22Rv1 (cell line): ENCODE results near the gene TXNRD3.
"Not testable (repeated sequence)": the region's sequence is repeated elsewhere in the genome, so short reads cannot be mapped to it uniquely, and the experiment has no call there.

ENCODE experiments used
- H3K27ac ChIP-seq: fragments of 450-650 bp; 2 replicates; pipeline ENCODE4 v1.5.1; 2017
- ZFX ChIP-seq: fragments of 450-650 bp; IDR thresholded peaks from 2 replicates; pipeline ENCODE4 v1.6.1; 2017; ENCODE audit warnings: antibody characterized with exemption, borderline replicate concordance
- TF ChIP-seq, protein P1 (sequence below): fragments of 450-650 bp; IDR thresholded peaks from 2 replicates; pipeline ENCODE4 v1.5.1; 2017; ENCODE audit warnings: mild to moderate bottlenecking

Gene TXNRD3

DNA sequence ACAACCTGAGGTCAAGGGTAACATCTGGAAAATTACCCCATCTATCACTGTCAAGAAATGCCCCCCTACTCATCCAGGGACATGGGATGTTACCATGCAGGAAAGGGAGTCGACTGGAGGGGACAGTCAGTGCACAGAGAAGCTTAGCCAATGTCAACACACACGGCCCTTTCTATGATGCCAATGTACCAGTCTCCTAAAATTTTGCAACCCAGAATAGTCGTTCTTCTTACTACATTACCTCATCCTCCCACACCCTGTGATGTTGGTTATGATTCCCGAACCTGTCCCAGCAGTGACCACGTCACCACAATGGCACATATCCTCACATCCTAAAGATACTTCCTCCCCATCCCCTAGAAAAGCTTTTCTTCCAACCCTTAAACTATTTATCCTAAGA lies 20.1 kb downstream of the TXNRD3 start:
- H3K27ac ChIP-seq = no peak overlapping the region
- TF ChIP-seq, protein P1, sequence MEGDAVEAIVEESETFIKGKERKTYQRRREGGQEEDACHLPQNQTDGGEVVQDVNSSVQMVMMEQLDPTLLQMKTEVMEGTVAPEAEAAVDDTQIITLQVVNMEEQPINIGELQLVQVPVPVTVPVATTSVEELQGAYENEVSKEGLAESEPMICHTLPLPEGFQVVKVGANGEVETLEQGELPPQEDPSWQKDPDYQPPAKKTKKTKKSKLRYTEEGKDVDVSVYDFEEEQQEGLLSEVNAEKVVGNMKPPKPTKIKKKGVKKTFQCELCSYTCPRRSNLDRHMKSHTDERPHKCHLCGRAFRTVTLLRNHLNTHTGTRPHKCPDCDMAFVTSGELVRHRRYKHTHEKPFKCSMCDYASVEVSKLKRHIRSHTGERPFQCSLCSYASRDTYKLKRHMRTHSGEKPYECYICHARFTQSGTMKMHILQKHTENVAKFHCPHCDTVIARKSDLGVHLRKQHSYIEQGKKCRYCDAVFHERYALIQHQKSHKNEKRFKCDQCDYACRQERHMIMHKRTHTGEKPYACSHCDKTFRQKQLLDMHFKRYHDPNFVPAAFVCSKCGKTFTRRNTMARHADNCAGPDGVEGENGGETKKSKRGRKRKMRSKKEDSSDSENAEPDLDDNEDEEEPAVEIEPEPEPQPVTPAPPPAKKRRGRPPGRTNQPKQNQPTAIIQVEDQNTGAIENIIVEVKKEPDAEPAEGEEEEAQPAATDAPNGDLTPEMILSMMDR = no peak
- TF ChIP-seq ZFX = no peak

DNA sequence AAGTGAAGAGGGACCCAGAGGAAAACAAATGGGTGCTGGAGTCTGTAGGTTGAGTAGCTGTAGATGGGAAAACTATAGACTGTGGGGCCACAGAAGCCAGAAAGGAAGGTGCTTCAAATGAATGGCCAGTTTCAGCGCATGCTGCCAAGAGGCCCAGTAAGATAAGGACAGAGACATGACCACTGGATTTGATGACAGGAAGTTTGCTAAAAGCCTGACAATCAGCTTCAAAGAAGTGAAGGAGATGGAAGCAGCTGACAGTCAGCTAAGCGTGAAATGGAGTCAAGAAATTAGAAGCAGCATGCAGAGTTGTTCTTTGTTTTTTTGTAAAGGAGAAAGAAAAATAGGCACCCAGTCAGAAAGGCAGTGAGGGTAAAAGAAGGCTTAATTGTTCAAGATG lies 24.9 kb downstream of the TXNRD3 start:
- TF ChIP-seq, protein P1 = no peak

DNA sequence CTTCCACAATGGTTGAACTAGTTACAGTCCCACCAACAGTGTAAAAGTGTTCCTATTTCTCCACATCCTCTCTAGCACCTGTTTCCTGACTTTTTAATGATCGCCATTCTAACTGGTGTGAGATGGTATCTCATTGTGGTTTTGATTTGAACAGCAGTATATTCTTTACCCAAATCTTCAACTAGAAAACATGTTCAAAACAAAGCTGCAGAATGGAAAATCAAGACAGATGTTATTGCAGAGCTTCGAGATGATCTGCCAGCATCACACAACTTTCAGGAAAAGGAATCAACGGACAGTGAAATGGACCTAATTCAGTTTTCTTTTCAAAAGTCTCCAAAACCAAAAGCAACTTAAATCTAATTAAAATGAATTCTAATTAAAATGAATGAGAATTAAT lies 29.2 kb downstream of the TXNRD3 start:
- H3K27ac ChIP-seq = not testable (repeated sequence)

More for the DNA sequence above, 24.9 kb downstream of the TXNRD3 start:
- H3K27ac ChIP-seq = no peak overlapping the region

DNA sequence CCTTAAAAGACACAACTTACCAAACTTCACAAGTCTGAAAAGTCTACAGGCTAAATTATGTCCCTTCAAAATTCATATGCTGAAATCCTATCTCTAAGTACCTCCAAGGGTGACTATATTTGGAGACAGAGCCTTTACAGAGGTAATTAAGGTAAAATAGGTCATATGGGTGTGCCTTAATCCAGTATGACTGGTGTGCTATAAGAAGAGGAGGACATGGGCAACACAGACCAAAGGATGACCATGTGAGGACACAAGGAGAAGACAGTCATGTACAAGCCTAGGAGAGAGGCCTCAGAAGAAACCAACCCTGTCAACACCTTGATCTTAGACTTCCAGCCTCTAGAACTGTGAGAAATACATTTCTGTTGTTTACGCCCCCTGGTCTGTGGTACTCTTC lies 32.2 kb downstream of the TXNRD3 start:
- H3K27ac ChIP-seq = no peak overlapping the region
- TF ChIP-seq, protein P1 = no peak
- TF ChIP-seq ZFX = no peak

DNA sequence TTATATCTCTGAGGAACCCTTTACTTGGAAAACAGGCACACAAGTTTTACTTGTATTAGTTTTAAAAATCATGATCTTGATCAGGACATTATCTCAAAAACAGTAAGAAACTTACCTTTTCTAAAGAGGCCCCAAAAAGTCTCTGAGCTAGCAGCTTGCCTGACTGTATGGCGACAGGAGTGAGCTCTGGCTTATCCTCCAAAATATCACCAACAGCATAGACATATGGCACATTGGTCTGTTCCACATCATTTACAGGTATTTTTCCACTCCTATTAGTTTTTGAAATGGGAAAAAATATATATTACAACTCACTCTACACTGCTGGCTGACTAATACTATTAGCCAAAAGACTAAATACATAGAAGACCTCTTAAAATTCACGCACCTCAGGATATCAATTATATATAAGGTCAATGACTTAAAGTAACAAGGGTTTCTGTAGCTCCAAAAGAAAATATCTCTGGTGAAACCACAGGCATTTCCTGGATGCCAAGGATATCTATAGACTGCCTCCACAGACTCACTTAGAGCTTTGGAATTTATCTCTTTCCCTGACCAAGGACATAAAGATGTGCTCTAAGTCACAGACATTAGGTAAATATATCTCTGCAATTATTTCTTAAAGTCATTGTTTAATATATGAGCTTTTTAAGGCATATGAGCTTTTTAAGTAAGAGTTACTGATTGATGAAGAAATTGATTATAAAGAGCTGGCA lies 33.1 kb downstream of the TXNRD3 start:
- H3K27ac ChIP-seq = no peak overlapping the region
- no peak for TF ChIP-seq ZFX
- TF ChIP-seq, protein P1 = no peak

DNA sequence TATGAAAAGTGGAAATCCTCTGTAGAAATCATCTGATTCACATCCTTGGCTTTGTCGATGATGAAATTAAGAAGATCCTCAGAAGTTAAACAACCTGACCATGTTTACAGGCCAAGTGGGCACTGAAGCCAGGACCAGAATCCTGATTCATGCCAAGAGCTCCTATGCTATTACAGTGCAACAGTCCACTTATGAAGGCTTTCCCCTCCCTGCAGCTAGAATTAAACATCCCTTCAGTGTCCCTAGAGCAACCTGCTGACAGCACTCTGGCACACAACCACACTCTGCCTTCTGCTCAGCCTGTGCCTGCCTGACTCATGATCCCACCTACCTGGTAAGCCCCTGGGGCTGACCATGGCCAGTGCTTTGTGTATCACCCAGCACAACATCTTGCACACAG lies 33.8 kb downstream of the TXNRD3 start:
- TF ChIP-seq, protein P1 = no peak
- no peak for TF ChIP-seq ZFX
- no peak overlapping the region for H3K27ac ChIP-seq

DNA sequence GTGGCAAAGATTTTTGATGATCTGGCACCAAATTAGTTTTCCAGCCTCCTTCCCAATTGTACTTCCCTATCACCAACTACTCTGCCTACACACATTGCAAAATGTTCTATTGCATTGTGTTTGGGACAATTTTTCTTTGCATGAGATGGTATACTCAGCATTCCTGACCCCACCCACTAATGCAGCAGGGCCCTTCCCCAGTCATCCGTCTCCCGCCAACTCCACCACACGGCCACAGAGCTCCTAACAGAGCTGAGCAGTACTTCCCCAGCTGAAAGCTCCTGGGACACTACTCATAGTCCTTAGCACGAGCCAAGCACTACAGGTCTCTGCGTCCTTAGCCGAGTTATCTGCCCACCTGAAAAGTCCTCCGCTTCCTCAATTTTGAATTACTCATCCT lies 34.2 kb downstream of the TXNRD3 start:
- no peak overlapping the region for H3K27ac ChIP-seq
- TF ChIP-seq, protein P1 = no peak
- no peak for TF ChIP-seq ZFX

DNA sequence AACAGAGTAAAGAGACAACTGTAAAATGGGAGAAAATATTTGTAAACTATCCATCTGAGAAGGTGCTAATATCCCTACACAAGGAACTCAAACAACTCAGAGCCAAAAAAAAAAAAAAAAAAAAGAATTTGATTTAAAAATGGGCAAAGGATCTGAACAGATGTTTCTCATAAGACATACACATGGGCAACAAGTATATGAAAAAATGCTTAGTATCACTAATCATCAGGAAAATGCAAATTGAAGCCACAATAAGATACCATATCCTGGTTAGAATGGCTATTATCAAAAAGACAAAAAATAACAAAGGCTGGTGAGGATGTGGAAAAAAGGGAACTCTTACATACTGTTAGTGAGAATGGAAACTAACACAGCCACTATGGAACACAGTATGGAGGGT lies 36.2 kb downstream of the TXNRD3 start:
- TF ChIP-seq ZFX = no peak
- TF ChIP-seq, protein P1 = no peak
- H3K27ac ChIP-seq = no peak overlapping the region
